GM12874 (cell line): ENCODE data around the gene SBF2.

Source experiments
- TF ChIP-seq, protein P1 (sequence below): IDR thresholded peaks from 2 replicates; pipeline ENCODE4 v1.5.1; 2011; ENCODE audit warnings: low read depth, mild to moderate bottlenecking, control low read depth, low read length, moderate library complexity; ENCODE audit not compliant: insufficient read depth

SBF2 gene

GRCh38 chr11:10293423-10294289 is at the start of gene SBF2:
SBF2 (minus strand) TSS chr11:10294219; CDS start chr11:10294069, 150 bp downstream.
- TF ChIP-seq, protein P1, sequence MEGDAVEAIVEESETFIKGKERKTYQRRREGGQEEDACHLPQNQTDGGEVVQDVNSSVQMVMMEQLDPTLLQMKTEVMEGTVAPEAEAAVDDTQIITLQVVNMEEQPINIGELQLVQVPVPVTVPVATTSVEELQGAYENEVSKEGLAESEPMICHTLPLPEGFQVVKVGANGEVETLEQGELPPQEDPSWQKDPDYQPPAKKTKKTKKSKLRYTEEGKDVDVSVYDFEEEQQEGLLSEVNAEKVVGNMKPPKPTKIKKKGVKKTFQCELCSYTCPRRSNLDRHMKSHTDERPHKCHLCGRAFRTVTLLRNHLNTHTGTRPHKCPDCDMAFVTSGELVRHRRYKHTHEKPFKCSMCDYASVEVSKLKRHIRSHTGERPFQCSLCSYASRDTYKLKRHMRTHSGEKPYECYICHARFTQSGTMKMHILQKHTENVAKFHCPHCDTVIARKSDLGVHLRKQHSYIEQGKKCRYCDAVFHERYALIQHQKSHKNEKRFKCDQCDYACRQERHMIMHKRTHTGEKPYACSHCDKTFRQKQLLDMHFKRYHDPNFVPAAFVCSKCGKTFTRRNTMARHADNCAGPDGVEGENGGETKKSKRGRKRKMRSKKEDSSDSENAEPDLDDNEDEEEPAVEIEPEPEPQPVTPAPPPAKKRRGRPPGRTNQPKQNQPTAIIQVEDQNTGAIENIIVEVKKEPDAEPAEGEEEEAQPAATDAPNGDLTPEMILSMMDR: no peak

DNA sequence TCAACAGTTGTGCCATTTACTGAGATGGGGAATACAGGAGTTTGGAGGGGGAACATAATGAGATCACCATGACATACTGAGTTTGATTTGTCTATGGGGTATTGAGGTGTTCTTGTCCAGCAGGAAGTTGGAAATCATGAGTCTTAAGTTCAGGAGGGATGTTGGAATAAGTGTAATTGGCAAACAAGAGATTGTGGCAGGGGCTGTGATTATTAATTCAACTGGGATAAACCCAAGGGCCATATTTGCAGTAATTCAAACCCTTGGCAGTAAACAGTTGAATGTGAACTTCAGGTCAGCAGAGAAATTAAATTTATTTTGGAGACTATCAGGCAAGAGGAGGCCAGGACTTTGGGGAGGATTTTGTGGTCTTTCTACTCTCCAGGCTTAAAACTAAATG is 44.3 kb upstream of the SBF2 start:
- TF ChIP-seq, protein P1: no peak

DNA sequence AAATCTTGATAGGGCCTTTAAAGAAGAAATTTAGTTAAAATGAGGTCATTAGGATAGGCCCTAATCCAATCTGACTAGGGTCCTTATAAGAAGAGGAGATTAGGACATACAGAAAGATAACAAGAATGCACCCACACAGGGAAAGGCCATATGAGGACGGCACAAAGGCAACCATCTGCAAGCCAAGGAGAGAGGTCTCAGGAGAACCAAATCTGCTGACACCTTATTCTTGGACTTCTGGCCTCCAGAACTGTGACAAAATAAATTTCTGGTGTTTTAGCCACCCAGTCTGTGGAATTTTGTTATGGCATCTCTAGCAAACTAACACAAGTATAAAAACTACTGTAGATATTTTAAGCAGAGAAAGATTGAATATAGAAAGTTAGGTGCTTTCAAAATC is 39.5 kb upstream of the SBF2 start:
- TF ChIP-seq, protein P1: no peak

DNA sequence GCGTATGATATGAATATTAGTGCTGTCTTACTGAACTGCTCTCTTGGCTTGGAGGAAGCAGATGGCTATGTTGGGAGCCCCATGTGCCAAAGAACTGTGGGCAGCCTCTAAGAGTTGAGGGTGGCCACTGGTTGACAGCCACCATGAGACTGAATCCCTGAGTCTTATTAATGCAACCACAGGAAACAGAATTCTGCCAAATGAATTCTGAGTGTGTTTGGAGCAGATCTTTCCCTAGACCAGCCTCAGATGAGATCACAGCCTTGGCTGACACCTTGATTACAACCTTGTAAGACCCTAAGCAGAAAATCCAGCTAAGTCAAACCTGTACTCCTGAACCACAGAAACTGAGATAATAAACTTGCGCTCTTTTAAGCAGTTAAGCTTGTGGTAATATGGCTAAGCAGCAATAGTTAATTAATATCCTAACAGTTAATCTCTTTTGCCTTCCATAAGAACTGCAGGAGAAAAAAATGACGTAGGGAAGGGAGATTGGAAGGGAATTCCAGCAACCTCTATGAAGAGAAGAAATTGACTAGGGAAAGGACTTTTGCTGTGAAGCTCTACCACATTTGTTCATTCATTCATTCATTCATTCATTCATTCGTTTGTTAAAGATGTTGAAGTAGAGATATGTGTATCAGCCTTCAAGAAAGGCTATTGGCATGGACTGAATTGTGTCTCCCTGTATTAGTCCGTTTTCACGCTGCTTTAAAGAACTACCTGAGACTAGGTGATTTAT is 37.7 kb upstream of the SBF2 start:
- TF ChIP-seq, protein P1: no peak

DNA sequence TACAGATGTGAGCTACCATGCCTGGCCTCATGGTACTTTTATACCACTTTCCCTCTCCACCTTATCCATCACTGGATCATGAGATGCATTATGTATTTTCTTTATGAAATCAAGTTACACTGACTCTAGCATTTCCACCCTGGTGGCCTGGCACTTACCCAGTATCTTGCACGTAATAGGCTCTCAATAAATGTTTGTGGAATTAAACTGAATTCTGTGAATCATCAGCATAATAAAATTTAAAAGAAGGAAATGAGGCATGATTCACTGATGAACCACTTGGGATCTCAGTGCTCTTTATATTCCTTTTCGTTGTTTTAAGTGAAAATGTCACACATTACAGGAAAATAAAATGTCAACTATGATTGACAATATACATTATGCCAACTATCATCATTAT is 35.9 kb upstream of the SBF2 start:
- TF ChIP-seq, protein P1: no peak

GRCh38 chr11:10329356-10329755 is 35.3 kb upstream of the SBF2 start:
- TF ChIP-seq, protein P1: no peak

GRCh38 chr11:10328314-10329098 is 34.5 kb upstream of the SBF2 start:
- TF ChIP-seq, protein P1: no peak
